ENCODE data around the gene SCFD1. TPM values are rescaled to one million over a fixed set of nuclear protein-coding genes. Genes with fewer than 3 reads are reported as not detected.

SCFD1 gene
- total RNA-seq, 4 donors from 2014 or later: 99.9 to 291 (median 160) TPM

DNA sequence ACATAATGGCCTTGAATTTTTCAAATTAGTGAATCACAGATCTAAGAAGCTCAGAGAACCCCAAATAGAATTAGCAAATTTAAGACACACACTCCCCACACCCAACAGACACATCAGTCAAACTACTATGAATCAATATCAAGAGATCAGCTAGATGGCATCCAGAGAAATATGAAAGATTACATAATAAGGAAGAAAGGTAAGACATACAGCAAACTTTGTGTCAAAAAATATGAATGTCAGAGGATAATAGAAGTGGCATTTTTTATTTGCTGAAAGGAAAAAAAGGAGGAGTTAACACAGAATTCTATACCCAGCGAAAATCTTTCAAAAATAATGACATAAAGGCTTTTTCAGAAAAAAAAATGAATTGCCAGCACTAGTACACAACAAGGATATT, 141.8 kb downstream of the SCFD1 start:
- TF ChIP-seq, protein P1, sequence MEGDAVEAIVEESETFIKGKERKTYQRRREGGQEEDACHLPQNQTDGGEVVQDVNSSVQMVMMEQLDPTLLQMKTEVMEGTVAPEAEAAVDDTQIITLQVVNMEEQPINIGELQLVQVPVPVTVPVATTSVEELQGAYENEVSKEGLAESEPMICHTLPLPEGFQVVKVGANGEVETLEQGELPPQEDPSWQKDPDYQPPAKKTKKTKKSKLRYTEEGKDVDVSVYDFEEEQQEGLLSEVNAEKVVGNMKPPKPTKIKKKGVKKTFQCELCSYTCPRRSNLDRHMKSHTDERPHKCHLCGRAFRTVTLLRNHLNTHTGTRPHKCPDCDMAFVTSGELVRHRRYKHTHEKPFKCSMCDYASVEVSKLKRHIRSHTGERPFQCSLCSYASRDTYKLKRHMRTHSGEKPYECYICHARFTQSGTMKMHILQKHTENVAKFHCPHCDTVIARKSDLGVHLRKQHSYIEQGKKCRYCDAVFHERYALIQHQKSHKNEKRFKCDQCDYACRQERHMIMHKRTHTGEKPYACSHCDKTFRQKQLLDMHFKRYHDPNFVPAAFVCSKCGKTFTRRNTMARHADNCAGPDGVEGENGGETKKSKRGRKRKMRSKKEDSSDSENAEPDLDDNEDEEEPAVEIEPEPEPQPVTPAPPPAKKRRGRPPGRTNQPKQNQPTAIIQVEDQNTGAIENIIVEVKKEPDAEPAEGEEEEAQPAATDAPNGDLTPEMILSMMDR (IDR thresholded peaks at IDR 0.05): no peak
- TF ChIP-seq POLR2A (IDR thresholded peaks at IDR 0.05): no peak
- Histone ChIP-seq H3K27ac (no peak overlapping the region), H3K27me3 (no peaks in the 10 kb centered on the region), H3K4me1 (no peaks in the 10 kb centered on the region), H3K9me3 (peaks cover 0 to 9% of the 10 kb centered on the region in 2 donors), H3K4me3 (no peak overlapping the region), H3K36me3 (no peaks in the 10 kb centered on the region)
- no peak for DNase-seq
- intact Hi-C loops (cut with DNase I; ENCODE audit: low total_unique reads): no loop called here

DNA sequence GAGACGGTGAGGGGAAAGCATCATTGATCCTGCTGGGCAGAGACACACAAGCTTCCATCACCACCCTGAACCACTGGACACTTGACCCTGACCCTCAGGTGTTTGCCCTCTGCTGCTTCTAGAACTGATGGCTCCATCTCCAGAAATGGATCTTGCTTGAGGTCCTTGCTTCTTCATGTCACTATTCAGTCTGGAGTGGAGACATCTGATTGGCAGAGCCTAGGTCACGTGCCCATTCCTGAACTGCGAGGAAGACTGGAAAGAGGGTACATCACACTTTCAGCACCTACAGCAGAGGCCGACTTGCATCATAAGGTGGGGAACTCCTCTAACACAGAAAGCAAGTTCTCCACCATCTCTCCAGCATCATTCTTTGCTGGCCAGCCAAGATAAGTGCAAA, 145.5 kb downstream of the SCFD1 start:
- Histone ChIP-seq H3K27ac (no peak overlapping the region), H3K36me3 (no peaks in the 10 kb centered on the region), H3K4me1 (no peaks in the 10 kb centered on the region), H3K9me3 (peaks cover 0 to 9% of the 10 kb centered on the region in 2 donors), H3K4me3 (no peak overlapping the region), H3K27me3 (no peaks in the 10 kb centered on the region)
- DNase-seq: no peak
- intact Hi-C loops (cut with DNase I; ENCODE audit: low total_unique reads): no loop called here
- no peak for TF ChIP-seq POLR2A (IDR thresholded peaks at IDR 0.05)
- TF ChIP-seq, protein P1 (IDR thresholded peaks at IDR 0.05): no peak

DNA sequence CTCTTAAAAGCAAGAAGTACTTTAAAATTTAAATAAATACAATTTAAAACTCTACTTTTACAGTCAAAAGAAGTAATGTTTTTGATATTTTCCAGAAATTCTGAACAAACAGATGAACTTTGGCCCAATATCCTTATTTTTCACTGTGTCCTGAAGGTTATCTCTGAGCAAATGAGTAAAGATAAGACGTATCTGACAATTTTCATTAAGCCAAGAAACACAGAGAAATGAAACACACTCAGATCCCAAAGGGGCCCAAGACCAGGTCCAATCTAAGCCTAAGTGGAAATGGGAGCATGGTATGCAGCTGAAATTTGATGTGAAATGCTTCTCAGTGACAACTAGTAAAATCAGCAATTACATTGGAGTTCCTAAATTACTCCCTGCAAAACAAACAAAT, 146.7 kb downstream of the SCFD1 start:
- Histone ChIP-seq H3K36me3 (no peaks in the 10 kb centered on the region), H3K9me3 (peaks cover 0 to 1% of the 10 kb centered on the region in 2 donors), H3K27ac (no peak overlapping the region), H3K4me3 (no peak overlapping the region), H3K27me3 (no peaks in the 10 kb centered on the region), H3K4me1 (no peaks in the 10 kb centered on the region)
- intact Hi-C loops (cut with DNase I; ENCODE audit: low total_unique reads): no loop called here
- TF ChIP-seq POLR2A (IDR thresholded peaks at IDR 0.05): no peak
- TF ChIP-seq, protein P1 (IDR thresholded peaks at IDR 0.05): no peak
- DNase-seq: no peak

DNA sequence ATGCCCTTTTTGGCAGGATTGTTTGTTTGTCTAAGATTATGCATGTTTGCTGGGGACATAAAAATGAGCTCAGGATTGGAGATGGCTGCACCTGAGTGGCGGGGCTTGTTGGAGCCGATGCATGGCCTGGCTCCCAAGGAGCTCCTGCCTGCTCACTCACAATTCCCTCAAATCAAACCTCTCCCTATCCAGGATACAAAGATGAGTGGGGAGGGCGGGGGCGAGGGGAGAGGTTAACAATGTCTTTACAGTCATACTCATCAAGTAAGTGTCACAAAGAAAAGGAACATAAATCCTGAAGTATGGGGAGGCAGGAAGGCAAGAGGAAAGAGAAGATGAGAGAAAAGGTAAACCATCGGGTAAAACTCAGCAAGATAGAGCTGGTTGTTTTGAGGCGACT, 148.3 kb downstream of the SCFD1 start:
- Histone ChIP-seq H3K4me3 (no peak overlapping the region), H3K27me3 (no peaks in the 10 kb centered on the region), H3K4me1 (no peaks in the 10 kb centered on the region), H3K9me3 (no peaks in the 10 kb centered on the region), H3K36me3 (no peaks in the 10 kb centered on the region), H3K27ac (no peak overlapping the region)
- DNase-seq: no peak
- TF ChIP-seq, protein P1 (IDR thresholded peaks at IDR 0.05): no peak
- no peak for TF ChIP-seq POLR2A (IDR thresholded peaks at IDR 0.05)
- intact Hi-C loops (cut with DNase I; ENCODE audit: low total_unique reads): no loop called here

DNA sequence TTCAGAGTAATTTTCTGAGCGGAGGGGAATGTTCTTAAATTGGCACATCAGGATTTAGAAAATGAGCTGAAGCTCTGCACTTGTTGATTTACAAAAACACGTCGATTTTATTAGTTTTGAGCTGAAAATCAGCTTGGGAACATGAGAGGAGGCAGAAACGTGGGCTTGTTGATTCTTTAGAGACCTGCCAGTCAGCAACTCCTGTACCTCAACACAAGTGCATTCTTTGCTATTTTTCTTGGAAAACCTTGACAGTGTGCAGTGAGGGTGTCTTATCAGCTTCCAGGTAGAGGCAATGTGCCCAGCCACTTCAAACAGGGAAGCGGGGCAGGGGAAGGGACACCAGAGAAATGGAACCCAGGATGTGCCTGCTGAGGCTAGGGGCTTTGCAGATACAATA, 149.5 kb downstream of the SCFD1 start:
- DNase-seq: no peak
- TF ChIP-seq, protein P1 (IDR thresholded peaks at IDR 0.05): no peak
- no peak for TF ChIP-seq POLR2A (IDR thresholded peaks at IDR 0.05)
- Histone ChIP-seq H3K9me3 (no peaks in the 10 kb centered on the region), H3K4me3 (no peak overlapping the region), H3K4me1 (no peaks in the 10 kb centered on the region), H3K36me3 (no peaks in the 10 kb centered on the region), H3K27ac (no peak overlapping the region), H3K27me3 (no peaks in the 10 kb centered on the region)
- intact Hi-C loops (cut with DNase I; ENCODE audit: low total_unique reads): no loop called here
